Tibial nerve (tissue), 4 donors: Measurements from ENCODE around the gene SYNRG.

Experiments used
- CTCF ChIP-seq, 5 experiments: fragments of 200-600 bp in 3 of 5; fragments of 450-650 bp in 2 of 5; sonication (generic) in 3 of 5; IDR thresholded peaks; one replicate each; pipeline ENCODE4 v1.5.1; 2016 to 2019; ENCODE audit warnings: antibody characterized with exemption in 5 of 5, mild to moderate bottlenecking in 3 of 5, moderate library complexity in 2 of 5
- EP300 ChIP-seq, 2 donors: sonication (generic); formaldehyde crosslinking; IDR thresholded peaks; one replicate each; pipeline ENCODE4 v1.6.1; 2017; ENCODE audit warnings: antibody characterized with exemption in 2 of 2, mild to moderate bottlenecking in 1 of 2
- POLR2A ChIP-seq, 2 donors: fragments of 450-650 bp; IDR thresholded peaks; one replicate each; pipeline ENCODE4 v1.6.1; 2017; ENCODE audit warnings: antibody characterized with exemption in 2 of 2, mild to moderate bottlenecking in 2 of 2, moderate library complexity in 2 of 2

GRCh38 chr17:37568350-37569053 is 40.7 kb downstream of the SYNRG start:
- TF ChIP-seq CTCF (IDR thresholded peaks at IDR 0.05), result no peak
- no peak for TF ChIP-seq POLR2A (IDR thresholded peaks at IDR 0.05)
- no peak for TF ChIP-seq EP300 (IDR thresholded peaks at IDR 0.05)
